MM.1S (cell line): Measurements from ENCODE around the gene POMT2.
"Not testable (repeated sequence)": the region's sequence is repeated elsewhere in the genome, so short reads cannot be mapped to it uniquely, and the experiment has no call there.

ENCODE experiments used
- DNase-seq: peaks from one replicate; pipeline ENCODE4 v3.0.0-alpha.2; 2015
- H2AFZ ChIP-seq: fragments of 300-600 bp; sonication (generic); 2 replicates; pipeline ENCODE4 v1.6.0; 2016; ENCODE audit warnings: antibody characterized with exemption, low read length
- H3F3A ChIP-seq: fragments of 300-600 bp; sonication (generic); 2 replicates; pipeline ENCODE4 v1.6.1; 2016; ENCODE audit warnings: mild to moderate bottlenecking, antibody characterized with exemption, low read length, moderate library complexity, mixed read lengths; ENCODE audit not compliant: insufficient read depth
- H3K27ac ChIP-seq: fragments of 300-600 bp; sonication (generic); 2 replicates; pipeline ENCODE4 v1.5.1; 2016; ENCODE audit warnings: mild to moderate bottlenecking, low read length
- H3K27me3 ChIP-seq: fragments of 300-600 bp; sonication (generic); replicated peaks from 2 replicates; pipeline ENCODE4 v1.6.0; 2016; ENCODE audit warnings: low read length; ENCODE audit not compliant: insufficient read depth
- H3K36me3 ChIP-seq: fragments of 300-600 bp; sonication (generic); replicated peaks from 2 replicates; pipeline ENCODE4 v1.6.1; 2016; ENCODE audit warnings: mild to moderate bottlenecking, low read length, mixed read lengths; ENCODE audit not compliant: insufficient read depth
- H3K4me1 ChIP-seq: fragments of 300-600 bp; sonication (generic); 2 replicates; pipeline ENCODE4 v1.6.1; 2016; ENCODE audit warnings: low read length, mixed read lengths
- H3K4me2 ChIP-seq: fragments of 300-600 bp; sonication (generic); 2 replicates; pipeline ENCODE4 v1.6.0; 2016; ENCODE audit warnings: low read depth, low read length
- H3K4me3 ChIP-seq: fragments of 300-600 bp; sonication (generic); 2 replicates; pipeline ENCODE4 v1.5.1; 2016; ENCODE audit warnings: low read length, mixed read lengths
- H3K79me2 ChIP-seq: fragments of 300-600 bp; sonication (generic); 2 replicates; pipeline ENCODE4 v1.6.1; 2016; ENCODE audit warnings: mixed run types, low read length, mixed read lengths
- H3K9ac ChIP-seq: fragments of 300-600 bp; sonication (generic); 2 replicates; pipeline ENCODE4 v1.6.1; 2016; ENCODE audit warnings: low read length, mixed read lengths
- H3K9me2 ChIP-seq: fragments of 300-600 bp; sonication (generic); replicated peaks from 2 replicates; pipeline ENCODE4 v1.6.1; 2016; ENCODE audit warnings: mild to moderate bottlenecking, low read length, mixed read lengths; ENCODE audit not compliant: insufficient read depth
- H3K9me3 ChIP-seq: fragments of 300-600 bp; sonication (generic); replicated peaks from 2 replicates; pipeline ENCODE4 v1.6.1; 2016; ENCODE audit warnings: mild to moderate bottlenecking, low read length, mixed read lengths; ENCODE audit not compliant: insufficient read depth
- H4K20me1 ChIP-seq: fragments of 300-600 bp; sonication (generic); 2 replicates; pipeline ENCODE4 v1.6.1; 2016; ENCODE audit warnings: mild to moderate bottlenecking, low read length, moderate library complexity, mixed read lengths; ENCODE audit not compliant: insufficient read depth
- CTCF ChIP-seq: fragments of 300-600 bp; sonication (generic); IDR thresholded peaks from 2 replicates; pipeline ENCODE4 v1.5.1; 2016; ENCODE audit warnings: antibody characterized with exemption, low read length, mixed read lengths
- EZH2 ChIP-seq: fragments of 300-600 bp; sonication (generic); optimal IDR thresholded peaks from 2 replicates; pipeline ENCODE3; 2017; ENCODE audit warnings: low read depth, mild to moderate bottlenecking, antibody characterized with exemption, low read length, mixed read lengths
- EZH2phosphoT487 ChIP-seq: fragments of 300-600 bp; sonication (generic); IDR thresholded peaks from 2 replicates; pipeline ENCODE4 v1.6.1; 2018; ENCODE audit warnings: antibody characterized with exemption, low read length

The POMT2 gene

GRCh38 chr14:77337880-77338279, 17.2 kb upstream of the POMT2 start:
- H3F3A ChIP-seq: no peaks in the 10 kb centered on the region
- H3K9me3 ChIP-seq: no peaks in the 10 kb centered on the region
- no peaks in the 10 kb centered on the region for H3K36me3 ChIP-seq
- no peak for DNase-seq
- H3K9ac ChIP-seq: no peak overlapping the region
- no peaks in the 10 kb centered on the region for H3K79me2 ChIP-seq
- no peak overlapping the region for H3K27ac ChIP-seq
- H3K4me1 ChIP-seq: no peaks in the 10 kb centered on the region
- H3K4me2 ChIP-seq: no peak overlapping the region
- no peak overlapping the region for H3K4me3 ChIP-seq
- H2AFZ ChIP-seq: no peak overlapping the region
- TF ChIP-seq CTCF (no peak), EZH2 (no peak)
- no peaks in the 10 kb centered on the region for H4K20me1 ChIP-seq
- H3K27me3 ChIP-seq: no peaks in the 10 kb centered on the region
- H3K9me2 ChIP-seq: no peaks in the 10 kb centered on the region

GRCh38 chr14:77337255-77337654, 16.6 kb upstream of the POMT2 start:
- not testable (repeated sequence) for H3K4me1 ChIP-seq, H3K27ac ChIP-seq, H3K36me3 ChIP-seq

GRCh38 chr14:77335576-77335975, 14.9 kb upstream of the POMT2 start:
- TF ChIP-seq CTCF (no peak), EZH2phosphoT487 (no peak), EZH2 (no peak)
- Histone ChIP-seq H3K79me2 (no peaks in the 10 kb centered on the region), H3K27me3 (no peaks in the 10 kb centered on the region), H3K9me3 (no peaks in the 10 kb centered on the region), H3K4me2 (no peak overlapping the region), H3K27ac (no peak overlapping the region), H3K4me3 (no peak overlapping the region), H3K9me2 (no peaks in the 10 kb centered on the region), H3K36me3 (no peaks in the 10 kb centered on the region), H2AFZ (no peak overlapping the region), H4K20me1 (no peaks in the 10 kb centered on the region), H3K4me1 (no peaks in the 10 kb centered on the region), H3K9ac (no peak overlapping the region), H3F3A (no peaks in the 10 kb centered on the region)
- DNase-seq: no peak

More at GRCh38 chr14:77337255-77337654, 16.6 kb upstream of the POMT2 start:
- H3K4me3 ChIP-seq, H3K79me2 ChIP-seq, H3K4me2 ChIP-seq, DNase-seq, H3K27me3 ChIP-seq, H3K9me2 ChIP-seq, H2AFZ ChIP-seq, H3K9ac ChIP-seq, H3F3A ChIP-seq, H3K9me3 ChIP-seq, H4K20me1 ChIP-seq: not testable (repeated sequence)

- Histone ChIP-seq H3F3A (no peaks in the 10 kb centered on the region), H3K27ac (no peak overlapping the region), H2AFZ (no peak overlapping the region), H3K79me2 (no peaks in the 10 kb centered on the region), H3K4me1 (no peaks in the 10 kb centered on the region), H3K9ac (no peak overlapping the region), H3K4me3 (no peak overlapping the region), H3K9me2 (no peaks in the 10 kb centered on the region), H4K20me1 (no peaks in the 10 kb centered on the region), H3K36me3 (no peaks in the 10 kb centered on the region), H3K27me3 (no peaks in the 10 kb centered on the region), H3K9me3 (no peaks in the 10 kb centered on the region), H3K4me2 (no peak overlapping the region)
- TF ChIP-seq EZH2 (no peak), CTCF (no peak), EZH2phosphoT487 (no peak)
- DNase-seq: no peak
Observed at GRCh38 chr14:77329872-77330271, 9.2 kb upstream of the POMT2 start.
